Measurements from ENCODE around the gene CUX1.

The CUX1 gene

DNA sequence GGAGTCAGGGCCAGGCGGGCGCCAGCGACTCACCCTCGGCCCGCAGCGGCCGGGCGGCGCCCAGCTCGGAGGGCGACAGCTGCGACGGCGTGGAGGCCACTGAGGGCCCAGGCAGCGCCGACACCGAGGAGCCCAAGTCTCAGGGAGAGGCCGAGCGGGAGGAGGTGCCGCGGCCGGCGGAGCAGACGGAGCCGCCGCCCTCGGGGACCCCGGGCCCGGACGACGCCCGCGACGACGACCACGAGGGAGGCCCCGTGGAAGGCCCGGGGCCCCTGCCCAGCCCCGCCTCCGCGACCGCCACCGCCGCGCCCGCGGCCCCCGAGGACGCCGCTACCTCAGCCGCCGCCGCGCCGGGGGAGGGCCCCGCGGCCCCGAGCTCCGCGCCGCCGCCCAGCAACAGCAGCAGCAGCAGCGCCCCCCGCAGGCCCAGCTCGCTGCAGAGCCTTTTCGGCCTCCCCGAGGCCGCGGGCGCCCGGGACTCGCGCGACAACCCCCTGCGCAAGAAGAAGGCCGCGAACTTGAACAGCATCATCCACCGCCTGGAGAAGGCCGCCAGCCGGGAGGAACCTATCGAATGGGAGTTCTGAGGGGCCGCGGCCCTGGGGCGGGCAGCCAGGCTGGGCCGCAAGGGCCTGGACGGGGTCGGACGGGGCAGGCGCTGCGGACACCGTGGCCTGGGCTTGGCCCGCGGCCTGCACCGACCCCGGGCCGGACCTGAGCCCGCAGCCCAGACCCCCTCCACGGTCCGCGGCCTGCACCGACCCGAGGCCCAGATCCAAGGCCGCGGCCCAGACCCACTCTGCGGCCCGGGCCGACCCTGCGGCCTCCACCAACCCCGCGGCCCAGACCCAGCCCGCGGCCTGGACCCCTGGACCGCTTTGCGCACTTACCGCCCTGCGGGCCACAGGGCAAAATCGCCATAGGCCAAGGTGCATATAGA, 431.3 kb downstream of the CUX1 start:
- TF ChIP-seq, protein P1, sequence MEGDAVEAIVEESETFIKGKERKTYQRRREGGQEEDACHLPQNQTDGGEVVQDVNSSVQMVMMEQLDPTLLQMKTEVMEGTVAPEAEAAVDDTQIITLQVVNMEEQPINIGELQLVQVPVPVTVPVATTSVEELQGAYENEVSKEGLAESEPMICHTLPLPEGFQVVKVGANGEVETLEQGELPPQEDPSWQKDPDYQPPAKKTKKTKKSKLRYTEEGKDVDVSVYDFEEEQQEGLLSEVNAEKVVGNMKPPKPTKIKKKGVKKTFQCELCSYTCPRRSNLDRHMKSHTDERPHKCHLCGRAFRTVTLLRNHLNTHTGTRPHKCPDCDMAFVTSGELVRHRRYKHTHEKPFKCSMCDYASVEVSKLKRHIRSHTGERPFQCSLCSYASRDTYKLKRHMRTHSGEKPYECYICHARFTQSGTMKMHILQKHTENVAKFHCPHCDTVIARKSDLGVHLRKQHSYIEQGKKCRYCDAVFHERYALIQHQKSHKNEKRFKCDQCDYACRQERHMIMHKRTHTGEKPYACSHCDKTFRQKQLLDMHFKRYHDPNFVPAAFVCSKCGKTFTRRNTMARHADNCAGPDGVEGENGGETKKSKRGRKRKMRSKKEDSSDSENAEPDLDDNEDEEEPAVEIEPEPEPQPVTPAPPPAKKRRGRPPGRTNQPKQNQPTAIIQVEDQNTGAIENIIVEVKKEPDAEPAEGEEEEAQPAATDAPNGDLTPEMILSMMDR (IDR thresholded peaks at IDR 0.05; ENCODE audit: control insufficient read depth, extremely low read depth, insufficient read depth) = no peak
- no peak overlapping the region for H3K4me3 ChIP-seq (ENCODE audit: low read depth, low read length)
- no peak for DNase-seq (ENCODE audit: low read depth)

DNA sequence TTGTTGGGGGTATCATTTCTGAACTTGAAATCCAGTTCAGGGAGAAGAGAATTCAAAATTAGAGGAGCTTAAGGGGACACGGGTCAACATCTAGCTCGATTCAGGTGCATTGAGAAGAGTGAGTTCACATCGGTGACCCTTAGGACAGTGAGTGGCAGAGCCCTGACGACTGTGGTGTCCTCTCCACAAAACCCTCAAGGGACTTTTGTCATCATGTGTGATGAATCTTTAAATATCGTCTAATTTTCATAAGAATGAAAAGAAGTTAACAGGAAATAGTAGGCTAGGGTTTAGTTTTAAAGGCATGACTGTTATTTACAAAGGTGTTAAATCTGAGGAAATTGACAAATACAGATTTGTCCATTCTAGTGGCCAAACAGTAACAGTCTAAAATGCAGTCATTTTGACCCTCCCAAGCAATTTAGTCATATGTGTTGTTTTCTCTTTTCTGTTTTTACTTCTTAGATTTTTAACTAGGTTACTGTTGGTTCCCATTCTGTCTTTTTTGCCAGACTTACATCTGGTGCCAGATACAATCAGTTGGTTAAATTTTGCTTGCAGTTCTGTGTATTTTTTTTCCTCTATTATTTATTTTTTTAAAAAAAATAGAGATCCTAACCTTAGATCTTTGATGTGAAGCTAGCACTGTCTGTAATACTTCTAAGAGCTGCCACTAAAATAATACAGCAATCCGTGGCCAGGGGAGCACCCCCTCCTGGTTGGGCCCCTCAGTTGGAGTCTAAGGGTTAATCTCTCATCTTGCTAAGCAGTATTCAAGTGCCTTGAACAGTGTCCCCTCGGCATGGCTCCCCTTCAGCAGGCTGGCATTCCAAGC, 434.3 kb downstream of the CUX1 start:
- H3K4me3 ChIP-seq (ENCODE audit: low read depth, low read length) = no peak overlapping the region
- TF ChIP-seq, protein P1 (IDR thresholded peaks at IDR 0.05; ENCODE audit: control insufficient read depth, extremely low read depth, insufficient read depth) = no peak
- no peak for DNase-seq (ENCODE audit: low read depth)

DNA sequence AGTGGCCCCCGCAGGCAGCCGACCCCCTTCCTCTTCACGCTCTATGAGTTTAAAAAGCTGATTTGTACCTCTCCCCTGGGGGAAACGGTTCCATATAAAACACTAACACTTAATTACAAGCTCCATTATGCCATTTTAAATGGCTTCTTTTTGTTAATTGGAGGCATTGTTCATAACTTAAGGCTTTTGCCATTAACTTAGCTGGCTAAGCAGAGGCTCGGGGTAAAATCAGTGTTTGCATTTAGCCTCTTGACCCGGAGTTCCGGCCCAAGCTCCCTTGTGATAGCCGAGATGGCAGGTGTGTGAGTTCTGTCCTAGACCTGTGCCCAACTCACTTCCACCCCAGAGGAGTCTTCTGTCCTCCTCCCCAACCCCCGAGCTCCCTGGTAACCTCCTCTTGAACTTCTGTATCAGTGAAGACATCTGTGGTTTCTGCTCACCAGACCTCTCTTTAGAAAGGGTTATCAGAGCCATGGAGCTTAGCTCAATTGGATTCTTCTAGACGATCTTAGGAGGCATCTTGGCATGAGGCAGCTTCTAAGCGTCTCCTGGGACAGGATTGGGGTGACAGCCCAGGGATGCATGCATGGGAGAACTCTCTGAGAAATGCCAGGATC, 435.0 kb downstream of the CUX1 start:
- TF ChIP-seq, protein P1 (IDR thresholded peaks at IDR 0.05; ENCODE audit: control insufficient read depth, extremely low read depth, insufficient read depth) = no peak
- no peak overlapping the region for H3K4me3 ChIP-seq (ENCODE audit: low read depth, low read length)
- DNase-seq (ENCODE audit: low read depth) = no peak

DNA sequence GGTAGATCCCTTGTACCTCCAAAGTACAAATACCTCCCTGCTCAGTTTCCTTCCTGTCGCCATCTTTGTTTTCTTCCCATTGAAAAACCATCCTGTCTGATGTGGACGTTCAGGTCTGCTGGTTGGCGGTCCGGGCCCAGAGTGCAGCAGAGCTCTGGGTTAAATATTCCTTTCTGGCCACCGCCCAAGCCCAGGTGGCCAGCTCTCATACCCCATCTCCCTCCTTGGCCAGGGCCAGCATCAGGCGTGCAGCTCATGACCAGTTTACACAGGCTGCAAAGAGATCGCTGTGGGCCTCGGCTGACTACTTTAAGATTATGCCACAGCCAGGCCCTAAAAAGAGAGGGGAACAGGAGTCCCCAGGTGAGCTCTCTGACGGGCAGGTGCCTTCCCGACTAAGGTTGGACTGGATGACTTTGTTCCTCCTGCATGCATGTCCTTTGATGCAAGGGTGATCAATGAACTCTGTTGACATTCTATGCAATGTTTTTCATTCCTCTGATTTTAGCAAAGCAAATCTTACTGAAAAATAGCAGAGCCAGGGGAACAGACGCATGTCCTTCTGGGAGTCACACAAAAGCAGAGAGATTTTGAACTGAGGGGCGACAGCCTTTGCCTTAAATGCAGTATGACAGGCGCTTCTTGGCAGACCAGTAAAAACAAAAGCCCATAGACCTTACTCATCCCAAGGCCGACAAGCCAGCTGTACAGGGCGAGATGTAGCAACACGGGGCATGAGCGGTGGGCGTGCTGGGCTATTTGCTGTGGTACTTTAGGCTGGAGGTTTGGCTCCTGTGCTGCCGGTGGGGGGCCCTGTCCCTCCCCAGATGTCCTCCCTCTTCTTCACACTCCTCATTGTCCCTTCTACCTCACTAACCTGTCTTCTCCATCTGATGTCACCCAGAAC, 435.9 kb downstream of the CUX1 start:
- TF ChIP-seq, protein P1 (IDR thresholded peaks at IDR 0.05; ENCODE audit: control insufficient read depth, extremely low read depth, insufficient read depth) = no peak
- DNase-seq (ENCODE audit: low read depth) = no peak
- H3K4me3 ChIP-seq (ENCODE audit: low read depth, low read length) = no peak overlapping the region

DNA sequence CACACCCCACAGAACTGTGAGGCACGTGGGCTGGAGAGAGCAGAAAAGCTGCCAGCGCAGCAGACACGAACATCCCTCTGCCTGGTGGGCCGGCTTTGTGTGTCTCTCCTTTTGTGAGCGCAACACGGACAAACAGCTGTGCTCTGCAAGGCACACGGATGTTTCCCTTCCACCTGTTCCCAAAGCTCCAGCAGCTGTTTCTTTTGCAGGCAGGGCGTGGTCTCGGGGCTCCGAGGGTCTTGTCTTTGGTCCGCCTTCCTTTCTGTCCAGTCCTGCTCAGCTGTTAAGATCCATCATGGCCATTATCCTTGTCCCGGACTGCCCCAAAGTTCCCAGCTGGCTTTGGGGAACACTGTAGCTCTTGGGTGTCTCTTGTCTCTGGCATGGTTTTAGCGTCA, 436.5 kb downstream of the CUX1 start:
- H3K4me3 ChIP-seq (ENCODE audit: low read depth, low read length) = no peak overlapping the region
- TF ChIP-seq, protein P1 (IDR thresholded peaks at IDR 0.05; ENCODE audit: control insufficient read depth, extremely low read depth, insufficient read depth) = no peak
- no peak for DNase-seq (ENCODE audit: low read depth)

DNA sequence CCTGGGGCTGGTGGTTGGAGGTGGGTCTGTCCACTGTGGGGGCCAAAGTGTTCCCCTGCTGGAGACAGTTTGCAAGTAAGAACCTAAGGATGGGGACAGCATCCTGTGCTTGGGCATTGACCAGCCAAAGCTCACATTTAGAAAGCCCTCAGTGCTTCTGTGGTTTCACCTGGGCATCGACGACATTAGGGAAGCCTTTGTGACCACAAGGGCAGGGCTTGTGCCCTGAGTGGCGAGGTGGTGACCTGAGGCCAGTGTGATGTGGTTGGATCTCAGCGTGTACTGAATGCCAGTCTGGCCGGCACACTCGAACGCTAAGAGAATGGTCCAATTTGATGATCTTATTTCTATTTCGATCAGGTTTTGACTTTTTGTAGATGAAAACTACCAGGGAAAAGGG, 437.1 kb downstream of the CUX1 start:
- no peak for DNase-seq (ENCODE audit: low read depth)
- TF ChIP-seq, protein P1 (IDR thresholded peaks at IDR 0.05; ENCODE audit: control insufficient read depth, extremely low read depth, insufficient read depth) = no peak
- no peak overlapping the region for H3K4me3 ChIP-seq (ENCODE audit: low read depth, low read length)
